Stomach smooth muscle (tissue), 2 donors: ENCODE data around the gene ZNF99.
"Not testable (repeated sequence)": the region's sequence is repeated elsewhere in the genome, so short reads cannot be mapped to it uniquely, and the experiment has no call there.

Experiments used
- H3K27ac ChIP-seq: one replicate; pipeline ENCODE4 v1.7.0; 2013; ENCODE audit warnings: mild to moderate bottlenecking, low read length, inconsistent platforms
- H3K27me3 ChIP-seq, 2 donors: one replicate each; pipeline ENCODE4 v1.7.0; 2013; ENCODE audit warnings: low read length in 2 of 2; ENCODE audit not compliant: insufficient read depth in 2 of 2, control insufficient read depth in 1 of 2
- H3K36me3 ChIP-seq, 2 donors: one replicate each; pipeline ENCODE4 v1.7.0; 2013; ENCODE audit warnings: low read length in 2 of 2; ENCODE audit not compliant: control insufficient read depth in 2 of 2, insufficient read depth in 2 of 2
- H3K4me1 ChIP-seq: one replicate; pipeline ENCODE4 v1.7.0; 2013; ENCODE audit warnings: low read length; ENCODE audit not compliant: control insufficient read depth, insufficient read depth
- H3K4me3 ChIP-seq, 2 donors: one replicate each; pipeline ENCODE4 v1.7.0; 2013; ENCODE audit warnings: low read length in 2 of 2
- H3K9ac ChIP-seq, 2 donors: one replicate each; pipeline ENCODE4 v1.7.0; 2013; ENCODE audit warnings: low read length in 2 of 2, mild to moderate bottlenecking in 1 of 2
- H3K9me3 ChIP-seq, 2 donors: one replicate each; pipeline ENCODE4 v1.7.0; 2013; ENCODE audit warnings: low read length in 2 of 2; ENCODE audit not compliant: control insufficient read depth in 2 of 2
- donor health status: healthy.
- donor health status: Pancreatic carcinoma.

The ZNF99 gene

GRCh38 chr19:22783651-22784410 lies at the start of gene ZNF99:
ZNF99 (minus strand) TSS chr19:22784151; CDS start chr19:22784016, 135 bp downstream.
- Histone ChIP-seq H3K9ac (no peak within 1 kb of the TSS), H3K27ac (no peak within 1 kb of the TSS), H3K4me1 (no peaks in the 10 kb centered on the region), H3K27me3 (no peaks in the 10 kb centered on the region), H3K36me3 (no peaks in the 10 kb centered on the region), H3K9me3 (peaks cover 0 to 5% of the 10 kb centered on the region in 2 donors), H3K4me3 (peak within 1 kb of the TSS in 1 of 2 donors; percentile 47)

- Histone ChIP-seq H3K4me3 (no peak within 1 kb of the TSS), H3K4me1 (no peaks in the 10 kb centered on the region), H3K9ac (no peak within 1 kb of the TSS), H3K9me3 (no peaks in the 10 kb centered on the region), H3K27me3 (no peaks in the 10 kb centered on the region), H3K27ac (no peak within 1 kb of the TSS), H3K36me3 (no peaks in the 10 kb centered on the region)
Observed at GRCh38 chr19:22832031-22832762, 48.2 kb upstream of the ZNF99 start, which contains the start of gene ZNF723. ZNF723 (plus strand) TSS chr19:22832291; CDS start chr19:22832380, 89 bp downstream.

GRCh38 chr19:22831211-22831610 lies 47.3 kb upstream of the ZNF99 start:
- no peaks in the 10 kb centered on the region for H3K27me3 ChIP-seq
- H3K4me1 ChIP-seq: no peaks in the 10 kb centered on the region
- no peak overlapping the region for H3K4me3 ChIP-seq
- no peak overlapping the region for H3K9ac ChIP-seq
- no peak overlapping the region for H3K27ac ChIP-seq
- H3K9me3 ChIP-seq: no peaks in the 10 kb centered on the region
- no peaks in the 10 kb centered on the region for H3K36me3 ChIP-seq

- no peak overlapping the region for H3K27ac ChIP-seq
- no peaks in the 10 kb centered on the region for H3K36me3 ChIP-seq
- peaks cover 0 to 2% of the 10 kb centered on the region in 2 donors for H3K27me3 ChIP-seq
- H3K9ac ChIP-seq: no peak overlapping the region
- H3K9me3 ChIP-seq: peaks cover 3 to 4% of the 10 kb centered on the region in 2 donors
- no peak overlapping the region for H3K4me3 ChIP-seq
- H3K4me1 ChIP-seq: no peaks in the 10 kb centered on the region
Observed at GRCh38 chr19:22814124-22814523, 30.2 kb upstream of the ZNF99 start.

- H3K4me3 ChIP-seq: no peak overlapping the region
- H3K27me3 ChIP-seq: peaks cover 0 to 2% of the 10 kb centered on the region in 2 donors
- H3K4me1 ChIP-seq: no peaks in the 10 kb centered on the region
- H3K9me3 ChIP-seq: peaks cover 0 to 4% of the 10 kb centered on the region in 2 donors
- no peaks in the 10 kb centered on the region for H3K36me3 ChIP-seq
- no peak overlapping the region for H3K9ac ChIP-seq
- H3K27ac ChIP-seq: no peak overlapping the region
Observed at GRCh38 chr19:22807061-22807835, 23.3 kb upstream of the ZNF99 start.

- Histone ChIP-seq H3K36me3 (no peaks in the 10 kb centered on the region), H3K4me1 (no peaks in the 10 kb centered on the region), H3K4me3 (no peak overlapping the region), H3K9ac (no peak overlapping the region), H3K27me3 (peaks cover 0 to 2% of the 10 kb centered on the region in 2 donors), H3K9me3 (peaks cover 0 to under 1% of the 10 kb centered on the region in 2 donors), H3K27ac (no peak overlapping the region)
Observed at GRCh38 chr19:22806418-22806817, 22.5 kb upstream of the ZNF99 start.

GRCh38 chr19:22797040-22797439 lies 13.1 kb upstream of the ZNF99 start:
- Histone ChIP-seq H3K36me3 (no peaks in the 10 kb centered on the region), H3K9ac (no peak overlapping the region), H3K9me3 (no peaks in the 10 kb centered on the region), H3K27me3 (no peaks in the 10 kb centered on the region), H3K4me3 (no peak overlapping the region), H3K27ac (no peak overlapping the region), H3K4me1 (no peaks in the 10 kb centered on the region)

- not testable (repeated sequence) for H3K4me3 ChIP-seq, H3K9me3 ChIP-seq, H3K27ac ChIP-seq, H3K27me3 ChIP-seq, H3K36me3 ChIP-seq, H3K4me1 ChIP-seq, H3K9ac ChIP-seq
Observed at GRCh38 chr19:22792863-22793262, 8.9 kb upstream of the ZNF99 start.

- H3K4me3 ChIP-seq: no peak overlapping the region
- H3K9ac ChIP-seq: no peak overlapping the region
- H3K27me3 ChIP-seq: no peaks in the 10 kb centered on the region
- peaks cover 4 to 21% of the 10 kb centered on the region in 2 donors for H3K9me3 ChIP-seq
- no peaks in the 10 kb centered on the region for H3K4me1 ChIP-seq
- H3K36me3 ChIP-seq: no peaks in the 10 kb centered on the region
- no peak overlapping the region for H3K27ac ChIP-seq
Observed at GRCh38 chr19:22735911-22736645, 47.9 kb downstream of the ZNF99 start.

GRCh38 chr19:22733691-22734090 lies 50.3 kb downstream of the ZNF99 start:
- Histone ChIP-seq H3K9me3 (peaks cover 0 to 13% of the 10 kb centered on the region in 2 donors), H3K4me3 (no peak overlapping the region), H3K27me3 (no peaks in the 10 kb centered on the region), H3K27ac (no peak overlapping the region), H3K9ac (no peak overlapping the region), H3K36me3 (no peaks in the 10 kb centered on the region), H3K4me1 (no peaks in the 10 kb centered on the region)
